ENCODE results near the gene TMEM232. TPM values are rescaled to one million over a fixed set of nuclear protein-coding genes. Genes with fewer than 3 reads are reported as not detected.

The TMEM232 gene
- total and polyA plus RNA-seq, 2 of the 4 experiments (the other 2 are of a cell fraction), result 0.17 to 0.36 TPM

DNA sequence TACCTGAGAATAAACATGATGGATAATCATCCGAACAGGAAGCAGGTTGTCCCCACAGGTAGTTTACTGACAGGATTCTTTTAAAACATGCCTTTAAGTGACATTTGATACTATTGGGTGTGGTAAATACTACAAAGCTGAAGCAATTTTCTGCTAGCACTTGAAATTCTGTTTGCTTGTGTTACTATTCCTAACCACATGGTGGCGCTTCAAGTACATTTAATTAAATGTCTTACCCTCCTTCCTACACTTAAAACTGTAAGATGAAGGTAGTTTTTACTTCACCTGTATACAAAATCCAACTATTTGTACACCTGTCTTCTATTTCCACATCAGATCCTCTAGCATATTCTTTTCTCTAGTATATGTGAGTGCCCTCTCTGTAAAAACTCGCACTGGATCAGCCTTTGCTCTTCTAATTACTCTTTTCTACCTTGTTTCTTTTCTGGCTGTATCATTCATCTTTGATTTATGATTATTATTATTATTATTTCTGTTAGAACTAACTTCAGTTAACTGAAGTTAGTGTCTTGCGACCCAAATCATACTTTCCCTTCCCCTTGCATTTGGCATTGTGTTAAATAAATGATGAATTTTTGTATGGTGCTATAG, 30.8 kb upstream of the TMEM232 start:
- dilution Hi-C loops (cut with HindIII; ENCODE audit: low sequenced_read_pairs, unreplicated experiment), result no loop called here
- whole genome bisulfite sequencing, 2 experiments (ENCODE audit: extremely low coverage in 2 of 2, insufficient read length in 1 of 2), result no CpG with 5 or more reads among the region's 4 CpGs
- no peak overlapping the region for H4K8ac ChIP-seq (ENCODE audit: low read depth in 2 of 2, low read length in 2 of 2)
- DNase-seq (peak; percentile 60), ATAC-seq (ENCODE audit: low read depth) (peak; percentile 63; the same call in 1 of the 2 replicates)
- in situ Hi-C loops (cut with MboI; ENCODE audit: low sequenced_read_pairs), result loop anchor here (10.0 to 25.0 kb wide), 3 partner anchors 338 to 1405 kb away; partner anchors contain the start of gene WDR36
- no peaks in the 10 kb centered on the region for H3K4me1 ChIP-seq (ENCODE audit: control insufficient read depth, insufficient read depth, low read length)
- H3K9ac ChIP-seq (ENCODE audit: low read depth, low read length), result no peak overlapping the region
- H2AK9ac ChIP-seq (replicated peaks; ENCODE audit: low read depth, low read length, poor library complexity), result no peak overlapping the region
- no peak overlapping the region for H2AK5ac ChIP-seq (ENCODE audit: low read depth, low read length)
- H3K4ac ChIP-seq (ENCODE audit: low read depth, low read length), result no peak overlapping the region
- no peak overlapping the region for H3K23ac ChIP-seq (ENCODE audit: low read depth, low read length)
- no peak overlapping the region for H3K4me3 ChIP-seq (ENCODE audit: insufficient read depth, low read depth, low read length)
- H3K18ac ChIP-seq (ENCODE audit: low read depth, low read length), result no peak overlapping the region
- ChIA-PET CTCF (interaction anchor here (1.5 kb wide), 1 partner anchor 734 kb away, joined by 3 read pairs; no protein-coding TSS in a partner anchor), POLR2A (ENCODE audit: unreplicated experiment) (no interaction called here)
- BruUV-seq (replicated peaks), result no TSS peak
- no peak overlapping the region for H3K56ac ChIP-seq (ENCODE audit: extremely low read depth, insufficient read depth, low read length)
- no peaks in the 10 kb centered on the region; the same call in 1 of the 2 replicates for H4K20me1 ChIP-seq (ENCODE audit: insufficient read depth, low read length)
- H4K91ac ChIP-seq (ENCODE audit: insufficient read depth, low read depth, low read length), result no peak overlapping the region
- H2BK20ac ChIP-seq (ENCODE audit: low read depth, low read length), result no peak overlapping the region
- H4K5ac ChIP-seq (ENCODE audit: low read depth, low read length), result no peak overlapping the region
- 0 out of 2 replicates have a peak, but pooled peaks cover 4% of the 10 kb centered on the region for H3K9me1 ChIP-seq (ENCODE audit: insufficient read depth, low read length)
- peaks cover 10% of the 10 kb centered on the region for H3K36me3 ChIP-seq (ENCODE audit: control insufficient read depth, insufficient read depth, low read length)
- H3K4me2 ChIP-seq (ENCODE audit: low read depth, low read length), result no peak overlapping the region
- no peak overlapping the region for H2BK120ac ChIP-seq (ENCODE audit: low read depth, low read length)
- H2AFZ ChIP-seq (replicated peaks; ENCODE audit: low read length, poor library complexity), result no peak overlapping the region
- no peak overlapping the region for H2BK15ac ChIP-seq (ENCODE audit: low read depth, low read length)
- H3K14ac ChIP-seq (replicated peaks; ENCODE audit: low read depth, low read length), result no peak overlapping the region
- no peak overlapping the region for H3K27ac ChIP-seq (ENCODE audit: insufficient read depth, low read length)
- no peaks in the 10 kb centered on the region for H3K9me3 ChIP-seq (ENCODE audit: control insufficient read depth, insufficient read depth, low read length)
- intact Hi-C loops (cut with micrococcal nuclease), result loop anchor here (1.0 to 10.0 kb wide), 4 partner anchors 316 to 758 kb away; partner anchors contain the start of gene STARD4
- H2BK5ac ChIP-seq (ENCODE audit: low read depth, low read length, poor library complexity, severe bottlenecking), result no peak overlapping the region
- peaks cover 6 to 14% of the 10 kb centered on the region in 2 experiments for H3K79me1 ChIP-seq (ENCODE audit: low read depth in 1 of 2, low read length in 2 of 2)
- H3K27me3 ChIP-seq (ENCODE audit: control insufficient read depth, insufficient read depth, low read length), result no peaks in the 10 kb centered on the region
- TF ChIP-seq SMC3 (IDR thresholded peaks at IDR 0.05; ENCODE audit: low read depth, low read length), result peak; percentile 66
- no peak for TF ChIP-seq MXI1 (IDR thresholded peaks at IDR 0.05; ENCODE audit: borderline replicate concordance, low read depth, low read length)
- peak; percentile 70 for TF ChIP-seq RAD21 (IDR thresholded peaks at IDR 0.05; ENCODE audit: low read length)
- peak; percentile 72 for TF ChIP-seq CTCF (conservative IDR thresholded peaks at IDR 0.05; ENCODE audit: low read depth, low read length)
- no peak for TF ChIP-seq MAZ (IDR thresholded peaks at IDR 0.05; ENCODE audit: borderline replicate concordance, low read depth, low read length)
- no peak for TF ChIP-seq MAFK (IDR thresholded peaks at IDR 0.05; ENCODE audit: low read depth, low read length)
